Panc1 (cell line): Measurements from ENCODE around the gene RILPL2.

ENCODE experiments used
- CTCF ChIP-seq: fragments of 450-650 bp; IDR thresholded peaks from 2 replicates; pipeline ENCODE4 v1.5.1; 2017; ENCODE audit warnings: mild to moderate bottlenecking
- POLR2AphosphoS5 ChIP-seq: IDR thresholded peaks from 2 replicates; pipeline ENCODE4 v1.6.1; 2012; ENCODE audit warnings: mild to moderate bottlenecking, low read depth, low read length, moderate library complexity
- REST ChIP-seq, 2 experiments: IDR thresholded peaks; 2 replicates each; pipeline ENCODE4 v1.6.1; 2011 to 2012; ENCODE audit warnings: low read depth in 2 of 2, control low read depth in 1 of 2, low read length in 1 of 2, mild to moderate bottlenecking in 1 of 2, moderate library complexity in 1 of 2; ENCODE audit not compliant: insufficient read depth in 1 of 2
- SIN3A ChIP-seq: IDR thresholded peaks from 2 replicates; pipeline ENCODE4 v1.6.1; 2012; ENCODE audit warnings: low read depth, mild to moderate bottlenecking, low read length, moderate library complexity, borderline replicate concordance; ENCODE audit not compliant: insufficient read depth
- TCF7L2 ChIP-seq: IDR thresholded peaks from 2 replicates; pipeline ENCODE4 v1.6.1; 2011; ENCODE audit warnings: mild to moderate bottlenecking, low read depth, low read length, inconsistent platforms

GRCh38 chr12:123428591-123428990 is 7.9 kb downstream of the RILPL2 start:
- no peak for TF ChIP-seq CTCF
- no peak for TF ChIP-seq SIN3A
- TF ChIP-seq POLR2AphosphoS5, result no peak
- TF ChIP-seq REST (IDR thresholded peaks at IDR 0.05; ENCODE audit: insufficient read depth in 1 of 2, low read depth in 2 of 2, low read length in 1 of 2), result no peak
- no peak for TF ChIP-seq TCF7L2
